ENCODE results near the gene BSG.

Gene BSG

GRCh38 chr19:572140-572742, at the start of gene BSG:
Gene BSG, plus strand, starts transcription at chr19:572596. Its CDS starts 39 bp downstream, at chr19:572635.
- peak; percentile 100 for DNase-seq (ENCODE audit: low read depth, low spot score)

GRCh38 chr19:522726-523125, 49.7 kb upstream of the BSG start:
- no peak for DNase-seq (ENCODE audit: low read depth, low spot score)

GRCh38 chr19:524062-524674, 48.2 kb upstream of the BSG start:
- peak; percentile 49 for DNase-seq (ENCODE audit: low read depth, low spot score)

GRCh38 chr19:525029-525428, 47.4 kb upstream of the BSG start:
- no peak for DNase-seq (ENCODE audit: low read depth, low spot score)

- DNase-seq (ENCODE audit: low read depth, low spot score), result no peak
These were observed 46.5 kb upstream of the BSG start for GRCh38 chr19:525857-526419.

- DNase-seq (ENCODE audit: low read depth, low spot score), result no peak
These were observed 42.0 kb upstream of the BSG start for GRCh38 chr19:530134-531008.

- DNase-seq (ENCODE audit: low read depth, low spot score), result peak; percentile 88
These were observed 41.2 kb upstream of the BSG start for GRCh38 chr19:531009-531752.

- no peak for DNase-seq (ENCODE audit: low read depth, low spot score)
These were observed 40.4 kb upstream of the BSG start, which contains the start of gene CDC34 for GRCh38 chr19:531753-532560. Gene CDC34, plus strand, starts transcription at chr19:531760. Its CDS starts 172 bp downstream, at chr19:531932.

- peak; percentile 80 for DNase-seq (ENCODE audit: low read depth, low spot score)
These were observed 39.6 kb upstream of the BSG start for GRCh38 chr19:532561-533363.

GRCh38 chr19:533364-534058, 38.9 kb upstream of the BSG start:
- no peak for DNase-seq (ENCODE audit: low read depth, low spot score)

- no peak for DNase-seq (ENCODE audit: low read depth, low spot score)
These were observed 38.3 kb upstream of the BSG start for GRCh38 chr19:534088-534487.

GRCh38 chr19:535017-535835, 37.2 kb upstream of the BSG start:
- DNase-seq (ENCODE audit: low read depth, low spot score), result no peak

GRCh38 chr19:536031-536880, 36.1 kb upstream of the BSG start:
- DNase-seq (ENCODE audit: low read depth, low spot score), result no peak

GRCh38 chr19:536881-537404, 35.5 kb upstream of the BSG start:
- no peak for DNase-seq (ENCODE audit: low read depth, low spot score)

GRCh38 chr19:538641-539428, 33.6 kb upstream of the BSG start:
- no peak for DNase-seq (ENCODE audit: low read depth, low spot score)

GRCh38 chr19:539429-540030, 32.9 kb upstream of the BSG start:
- DNase-seq (ENCODE audit: low read depth, low spot score), result no peak
